ENCODE results near the gene HIP1R.
"Not testable (repeated sequence)": the region's sequence is repeated elsewhere in the genome, so short reads cannot be mapped to it uniquely, and the experiment has no call there.

The HIP1R gene

GRCh38 chr12:122886851-122887818, 51.9 kb downstream of the HIP1R start:
- TF ChIP-seq CTCF (IDR thresholded peaks at IDR 0.05; ENCODE audit: low read depth, low read length, missing control alignments): no peak
- Histone ChIP-seq H3K27me3 (replicated peaks) (no peaks in the 10 kb centered on the region), H3K27ac (no peak overlapping the region), H3K4me3 (ENCODE audit: low read depth, low read length) (no peak overlapping the region), H3K36me3 (replicated peaks) (no peaks in the 10 kb centered on the region)
- in situ Hi-C loops (cut with HindIII; ENCODE audit: low pct_ligation_motif_present, low sequenced_read_pairs): no loop called here
- DNase-seq: no peak

GRCh38 chr12:122887819-122888212, 52.6 kb downstream of the HIP1R start:
- H3K27me3 ChIP-seq (replicated peaks): no peaks in the 10 kb centered on the region
- no peak for TF ChIP-seq CTCF (IDR thresholded peaks at IDR 0.05; ENCODE audit: low read depth, low read length, missing control alignments)
- H3K36me3 ChIP-seq (replicated peaks): no peaks in the 10 kb centered on the region
- in situ Hi-C loops (cut with HindIII; ENCODE audit: low pct_ligation_motif_present, low sequenced_read_pairs): no loop called here
- H3K4me3 ChIP-seq (ENCODE audit: low read depth, low read length): no peak overlapping the region
- peak overlapping the region; percentile 51 for H3K27ac ChIP-seq
- no peak for DNase-seq

GRCh38 chr12:122888232-122888752, 53.0 kb downstream of the HIP1R start:
- Histone ChIP-seq H3K4me3 (ENCODE audit: low read depth, low read length) (no peak overlapping the region), H3K27me3 (replicated peaks) (no peaks in the 10 kb centered on the region), H3K27ac (peak overlapping the region; percentile 51), H3K36me3 (replicated peaks) (no peaks in the 10 kb centered on the region)
- DNase-seq: peak; percentile 59
- in situ Hi-C loops (cut with HindIII; ENCODE audit: low pct_ligation_motif_present, low sequenced_read_pairs): no loop called here
- no peak for TF ChIP-seq CTCF (IDR thresholded peaks at IDR 0.05; ENCODE audit: low read depth, low read length, missing control alignments)

- in situ Hi-C loops (cut with HindIII; ENCODE audit: low pct_ligation_motif_present, low sequenced_read_pairs): no loop called here
- H3K27me3 ChIP-seq (replicated peaks): no peaks in the 10 kb centered on the region
- no peaks in the 10 kb centered on the region for H3K36me3 ChIP-seq (replicated peaks)
- no peak for TF ChIP-seq CTCF (IDR thresholded peaks at IDR 0.05; ENCODE audit: low read depth, low read length, missing control alignments)
- no peak overlapping the region for H3K4me3 ChIP-seq (ENCODE audit: low read depth, low read length)
- DNase-seq: no peak
- H3K27ac ChIP-seq: no peak overlapping the region
These were observed 54.7 kb downstream of the HIP1R start for GRCh38 chr12:122889761-122890520.

- H3K4me3 ChIP-seq (ENCODE audit: low read depth, low read length): peak overlapping the region; percentile 6
- peak overlapping the region; percentile 69 for H3K27ac ChIP-seq
- H3K36me3 ChIP-seq (replicated peaks): no peaks in the 10 kb centered on the region
- in situ Hi-C loops (cut with HindIII; ENCODE audit: low pct_ligation_motif_present, low sequenced_read_pairs): no loop called here
- DNase-seq: peak; percentile 44
- TF ChIP-seq CTCF (IDR thresholded peaks at IDR 0.05; ENCODE audit: low read depth, low read length, missing control alignments): no peak
- no peaks in the 10 kb centered on the region for H3K27me3 ChIP-seq (replicated peaks)
These were observed 56.6 kb downstream of the HIP1R start for GRCh38 chr12:122891661-122892525.

- in situ Hi-C loops (cut with HindIII; ENCODE audit: low pct_ligation_motif_present, low sequenced_read_pairs); DNase-seq; H3K4me3 ChIP-seq (ENCODE audit: low read depth, low read length); H3K27ac ChIP-seq; H3K36me3 ChIP-seq (replicated peaks); H3K27me3 ChIP-seq (replicated peaks): not testable (repeated sequence)
These were observed 57.5 kb downstream of the HIP1R start for GRCh38 chr12:122892724-122893123.

Measured in brain microvascular endothelial cell (primary cell).